GM12878 (cell line): Measurements from ENCODE around the gene ADGRV1. TPM values are rescaled to one million over a fixed set of nuclear protein-coding genes. Genes with fewer than 3 reads are reported as not detected.

Source experiments
- ATAC-seq: fragments of 200-7000 bp; cut with Tn5 transposase; 3 replicates; pipeline ENCODE4 v1.9.1; 2020; ENCODE audit warnings: mild to moderate bottlenecking, moderate library complexity
- BruUV-seq: library from RNA; stranded (reverse); fragments of 400-500 nt; replicated peaks from 2 replicates; lab custom pipeline; 2021; lab: Mats Ljungman, UMichigan
- CTCF ChIA-PET: fragments of 300-600 bp; sonication (Branson Sonifier 250); formaldehyde crosslinking; extraction: SDS; loops from one replicate; lab custom pipeline; 2021; ENCODE audit warnings: inconsistent platforms; lab: Yijun Ruan, JAX
- POLR2A ChIA-PET: fragments of 350-600 bp; formaldehyde crosslinking; extraction: SDS; loops from one replicate; lab custom pipeline; 2021; ENCODE audit warnings: inconsistent platforms; lab: Charles Lee
- RAD21 ChIA-PET: fragments of 300-600 bp; sonication (Branson Sonifier 250); formaldehyde crosslinking; loops from one replicate; lab custom pipeline; 2023; ENCODE audit warnings: antibody characterized with exemption; ENCODE audit not compliant: unreplicated experiment; lab: Charles Lee
- SMC1A ChIA-PET: fragments of 300-600 bp; sonication (Branson Sonifier 250); formaldehyde crosslinking; loops from one replicate; lab custom pipeline; 2023; ENCODE audit not compliant: unreplicated experiment, uncharacterized antibody; lab: Charles Lee
- DNase-seq: peaks from one replicate; pipeline ENCODE4 v3.0.0-alpha.2; 2011; ENCODE audit warnings: low read depth, low spot score
- FAIRE-seq: peaks from 3 replicates; lab custom pipeline; 2011; peaks lifted over from hg19 to GRCh38; lab: Jason Lieb, UNC
- H2AFZ ChIP-seq: 2 replicates; pipeline ENCODE4 v1.6.0; 2011; ENCODE audit warnings: low read depth, low read length, control low read depth; ENCODE audit not compliant: control insufficient read depth
- H3K27ac ChIP-seq: 2 replicates; pipeline ENCODE4 v1.5.1; 2011; ENCODE audit warnings: control low read depth; ENCODE audit not compliant: control insufficient read depth, insufficient read depth
- H3K27me3 ChIP-seq, 2 experiments: replicated peaks in 1 of 2; 2 replicates each; pipeline versions ENCODE4 v1.6.0 to v1.6.1; 2011; ENCODE audit warnings: low read length in 1 of 2; ENCODE audit not compliant: control insufficient read depth in 2 of 2, insufficient read depth in 2 of 2
- H3K36me3 ChIP-seq, 2 experiments: 2 replicates each; pipeline ENCODE4 v1.5.1; 2011; ENCODE audit warnings: low read length in 1 of 2; ENCODE audit not compliant: control insufficient read depth in 2 of 2, insufficient read depth in 2 of 2
- H3K4me1 ChIP-seq: 2 replicates; pipeline ENCODE4 v1.6.1; 2011; ENCODE audit warnings: mild to moderate bottlenecking, low read length, moderate library complexity, mixed read lengths; ENCODE audit not compliant: control insufficient read depth, insufficient read depth
- H3K4me2 ChIP-seq: 2 replicates; pipeline ENCODE4 v1.6.0; 2011; ENCODE audit warnings: control low read depth; ENCODE audit not compliant: control insufficient read depth, insufficient read depth
- H3K4me3 ChIP-seq: fragments of 200-600 bp; sonication (generic); 2 replicates; pipeline ENCODE4 v1.5.1; 2016
- H3K79me2 ChIP-seq: 2 replicates; pipeline ENCODE4 v1.6.0; 2011; ENCODE audit warnings: low read length; ENCODE audit not compliant: control insufficient read depth, insufficient read depth
- H3K9ac ChIP-seq: 2 replicates; pipeline ENCODE4 v1.8.0; 2011; ENCODE audit warnings: low read length, control low read depth, mixed read lengths; ENCODE audit not compliant: control insufficient read depth, insufficient read depth
- H3K9me3 ChIP-seq: replicated peaks from 3 replicates; pipeline ENCODE4 v1.5.1; 2011; ENCODE audit warnings: mild to moderate bottlenecking, low read length; ENCODE audit not compliant: control insufficient read depth, insufficient read depth
- H4K20me1 ChIP-seq: 2 replicates; pipeline ENCODE4 v1.6.0; 2011; ENCODE audit not compliant: control insufficient read depth, insufficient read depth
- ASH2L ChIP-seq: fragments of 300-600, 200-600 bp; sonication (generic); IDR thresholded peaks from 2 replicates; pipeline ENCODE4 v1.6.1; 2017; ENCODE audit warnings: low read depth, mild to moderate bottlenecking, borderline replicate concordance
- ATF2 ChIP-seq: IDR thresholded peaks from 2 replicates; pipeline ENCODE4 v1.6.1; 2012; ENCODE audit warnings: low read length, inconsistent platforms
- CBX5 ChIP-seq: sonication (generic); IDR thresholded peaks from 2 replicates; pipeline ENCODE4 v1.6.1; 2016; ENCODE audit warnings: low read depth, moderate library complexity, mild to moderate bottlenecking, inconsistent platforms
- DPF2 ChIP-seq: fragments of 450-650 bp; IDR thresholded peaks from 2 replicates; pipeline ENCODE4 v1.6.1; 2017; ENCODE audit warnings: mild to moderate bottlenecking
- FOS ChIP-seq: IDR thresholded peaks from 3 replicates; pipeline ENCODE4 v1.6.1; 2011; ENCODE audit warnings: borderline replicate concordance; ENCODE audit not compliant: insufficient read length; ENCODE audit errors: extremely low read depth
- IKZF2 ChIP-seq, 2 experiments: fragments of 450-650 bp; IDR thresholded peaks; 2 replicates each; pipeline ENCODE4 v1.6.1; 2017; ENCODE audit warnings: mild to moderate bottlenecking in 2 of 2, moderate library complexity in 2 of 2
- JUNB ChIP-seq: IDR thresholded peaks from 2 replicates; pipeline ENCODE4 v1.6.1; 2016; ENCODE audit warnings: antibody characterized with exemption, mild to moderate bottlenecking
- PAX8 ChIP-seq: fragments of 450-650 bp; IDR thresholded peaks from 2 replicates; pipeline ENCODE4 v1.6.1; 2017; ENCODE audit warnings: mild to moderate bottlenecking, moderate library complexity
- PKNOX1 ChIP-seq: fragments of 450-650 bp; IDR thresholded peaks from 2 replicates; pipeline ENCODE4 v1.6.1; 2016; ENCODE audit warnings: mild to moderate bottlenecking
- TAF1 ChIP-seq: IDR thresholded peaks from 2 replicates; pipeline ENCODE4 v1.6.1; 2011; ENCODE audit warnings: mild to moderate bottlenecking, low read depth, low read length, borderline replicate concordance
- ZBTB11 ChIP-seq: fragments of 450-650 bp; formaldehyde crosslinking; IDR thresholded peaks from 2 replicates; pipeline ENCODE4 v1.5.0; 2022; ENCODE audit warnings: mild to moderate bottlenecking, missing genetic modification characterization
- ZBTB40 ChIP-seq: fragments of 450-650 bp; IDR thresholded peaks from 2 replicates; pipeline ENCODE4 v1.6.1; 2016; ENCODE audit warnings: mild to moderate bottlenecking, moderate library complexity, borderline replicate concordance
- ZNF217 ChIP-seq: fragments of 450-650 bp; IDR thresholded peaks from 2 replicates; pipeline ENCODE4 v1.6.1; 2017; ENCODE audit warnings: antibody characterized with exemption, mild to moderate bottlenecking
- WGBS: methylation state at CpG from one replicate; pipeline ENCODE4 v1.1.6; 2016; ENCODE audit warnings: low lambda C conversion rate; ENCODE audit not compliant: insufficient replicate concordance, insufficient coverage; ENCODE audit errors: missing lambda C conversion rate; 5-methylcytosine and 5-hydroxymethylcytosine counted together
- in situ Hi-C: fragments of 300-500 bp; cut with MboI; formaldehyde crosslinking; loops from 9 replicates; pipeline ENCODE4 v1.14.3; 2018; ENCODE audit warnings: mixed read lengths
- intact Hi-C: fragments of 100-400 bp; cut with micrococcal nuclease; formaldehyde crosslinking; loops from one replicate; pipeline ENCODE4 v1.14.2; 2022; ENCODE audit not compliant: unreplicated experiment
- polyA plus RNA-seq, 11 experiments: library from polyadenylated mRNA; depleted of rRNA in 4 of 11; unstranded in 6 of 11; stranded (reverse) in 5 of 11; fragments of >200 nt; fragmentation: Nextera tagmentation in 4 of 11; fragmentation: Illumina TruSeq in 1 of 11; extraction: Ambion mirVana in 4 of 11; extraction: Trizol in 1 of 11; gene quantifications; 1 replicate in 1 of 11; 2 replicates in 10 of 11; pipeline versions ENCODE4 v1.2.1 to v1.2.3, GENCODE V29; 2011 to 2016; ENCODE audit warnings: inconsistent platforms in 2 of 11, missing spikeins in 2 of 11, low read depth in 1 of 11
- total RNA-seq, 4 experiments: library from RNA; depleted of rRNA in 3 of 4; stranded (reverse); fragments of >200 nt in 3 of 4; fragmentation: Illumina TruSeq in 1 of 4; extraction: Trizol in 1 of 4; gene quantifications; 2 replicates each; pipeline versions ENCODE4 v1.2.1 to v1.2.3, GENCODE V29; 2013 to 2021

ADGRV1 gene
- total and polyA plus RNA-seq, 10 of the 15 experiments (the other 5 are each of a cell fraction or from before 2014, with no cell fraction given), result 0.04 to 8.1 (median 0.16) TPM; not detected in 1

GRCh38 chr5:90612919-90613318 lies 54.3 kb downstream of the ADGRV1 start:
- peak overlapping the region; percentile 85 for H2AFZ ChIP-seq
- H3K27ac ChIP-seq, result peak overlapping the region; percentile 88
- intact Hi-C loops, result no loop called here
- TF ChIP-seq DPF2, result no peak
- TF ChIP-seq IKZF2 (IDR thresholded peaks at IDR 0.05), result peak in 1 of 2 experiments; percentile 39; a peak in 1 of 4 replicates
- TF ChIP-seq FOS, result no peak
- peak; percentile 49; the same call in 1 of the 2 replicates for TF ChIP-seq PKNOX1
- no peak for TF ChIP-seq ZBTB40
- no peak for TF ChIP-seq ZBTB11 (CRISPR knock-in tag)
- TF ChIP-seq CBX5, result 0 out of 2 replicates have a peak, but pooled peaks have one; percentile 40
- no peak for TF ChIP-seq PAX8
- TF ChIP-seq ZNF217, result 0 out of 2 replicates have a peak, but pooled peaks have one; percentile 18
- TF ChIP-seq JUNB, result peak; percentile 61
- peak; percentile 66; the same call in 1 of the 2 replicates for TF ChIP-seq ATF2
- TF ChIP-seq TAF1, result peak; percentile 48; the same call in 1 of the 2 replicates
- 0 out of 2 replicates have a peak, but pooled peaks have one; percentile 43 for TF ChIP-seq ASH2L
- H3K36me3 ChIP-seq, result no peaks in the 10 kb centered on the region
- BruUV-seq, result no TSS peak
- RAD21 ChIA-PET, result no interaction called here
- SMC1A ChIA-PET, result interaction anchor here (1.0 to 5.5 kb wide), 3 partner anchors 9 to 29 kb away, joined by 3 to 31 read pairs (median 19); no protein-coding TSS in a partner anchor
- POLR2A ChIA-PET, result no interaction called here
- H3K4me3 ChIP-seq, result peak overlapping the region; percentile 33
- peak; percentile 66 for DNase-seq
- in situ Hi-C loops, result no loop called here
- CTCF ChIA-PET, result interaction anchor here (1.4 kb wide), 1 partner anchor 83 kb away, joined by 7 read pairs; the partner anchor contains the start of gene LYSMD3
- 4% methylated on average over 1 of the region's 1 CpG for WGBS
- no peaks in the 10 kb centered on the region for H4K20me1 ChIP-seq
- ATAC-seq, result peak; percentile 97
- H3K4me2 ChIP-seq, result peak overlapping the region; percentile 93
- H3K4me1 ChIP-seq, result peaks cover 16% of the 10 kb centered on the region
- no peaks in the 10 kb centered on the region for H3K79me2 ChIP-seq
- H3K9ac ChIP-seq, result peak overlapping the region; percentile 69
- no peaks in the 10 kb centered on the region for H3K27me3 ChIP-seq
- peak; percentile 99 for FAIRE-seq
- no peaks in the 10 kb centered on the region for H3K9me3 ChIP-seq
